Stimulated activated CD8-positive, alpha-beta memory T cell treated with anti-CD3 and anti-CD28 coated beads, Interleukin-15, amount 100 ng/mL, for 48 hours (primary cell): Measurements from ENCODE around the gene SIGLEC8.
"Not testable (repeated sequence)": the region's sequence is repeated elsewhere in the genome, so short reads cannot be mapped to it uniquely, and the experiment has no call there.

Experiments used
- DNase-seq, 2 donors: peaks; one replicate each; pipeline ENCODE4 v3.0.0-alpha.2; 2020; ENCODE audit warnings: low read depth in 2 of 2

Gene SIGLEC8

GRCh38 chr19:51447510-51447909, 10.7 kb downstream of the SIGLEC8 start:
- not testable (repeated sequence) for DNase-seq

GRCh38 chr19:51441410-51442390, 16.6 kb downstream of the SIGLEC8 start:
- peak; percentile 88 to 90 for DNase-seq

GRCh38 chr19:51440846-51441409, 17.3 kb downstream of the SIGLEC8 start:
- peak; percentile 68 to 74 for DNase-seq

- no peak for DNase-seq
Observed at GRCh38 chr19:51440052-51440451, 18.2 kb downstream of the SIGLEC8 start.

- DNase-seq = no peak
Observed at GRCh38 chr19:51439021-51439465, 19.2 kb downstream of the SIGLEC8 start.

GRCh38 chr19:51434456-51434855, 23.8 kb downstream of the SIGLEC8 start:
- DNase-seq = no peak

GRCh38 chr19:51433043-51433442, 25.2 kb downstream of the SIGLEC8 start:
- DNase-seq = no peak

- no peak for DNase-seq
Observed at GRCh38 chr19:51431124-51431523, 27.1 kb downstream of the SIGLEC8 start.

- DNase-seq = no peak
Observed at GRCh38 chr19:51430221-51430620, 28.0 kb downstream of the SIGLEC8 start.

- DNase-seq = no peak
Observed at GRCh38 chr19:51427201-51427600, 31.1 kb downstream of the SIGLEC8 start.

GRCh38 chr19:51422053-51422448, 36.2 kb downstream of the SIGLEC8 start:
- peak; percentile 78 for DNase-seq

GRCh38 chr19:51421229-51422052, 36.8 kb downstream of the SIGLEC8 start:
- no peak for DNase-seq

- DNase-seq = not testable (repeated sequence)
Observed at GRCh38 chr19:51420511-51420910, 37.7 kb downstream of the SIGLEC8 start.

GRCh38 chr19:51418707-51419106, 39.5 kb downstream of the SIGLEC8 start:
- DNase-seq = no peak

- no peak for DNase-seq
Observed at GRCh38 chr19:51417810-51418157, 40.5 kb downstream of the SIGLEC8 start.

- peak; percentile 46 to 64 for DNase-seq
Observed at GRCh38 chr19:51417107-51417809, 41.0 kb downstream of the SIGLEC8 start, which contains the start of gene SIGLEC10. TSS of gene SIGLEC10 (minus strand) at chr19:51417642. CDS start at chr19:51417581, 61 bp downstream.

GRCh38 chr19:51416422-51416821, 41.8 kb downstream of the SIGLEC8 start:
- DNase-seq = not testable (repeated sequence)

- no peak for DNase-seq
Observed at GRCh38 chr19:51415187-51415586, 43.1 kb downstream of the SIGLEC8 start.

GRCh38 chr19:51410950-51411748, 47.1 kb downstream of the SIGLEC8 start:
- DNase-seq = no peak

GRCh38 chr19:51407511-51408131, 50.6 kb downstream of the SIGLEC8 start:
- no peak for DNase-seq
